HS-5 (cell line): Measurements from ENCODE around the gene SBK1.
"Not testable (repeated sequence)": the region's sequence is repeated elsewhere in the genome, so short reads cannot be mapped to it uniquely, and the experiment has no call there.

ENCODE experiments used
- DNase-seq: peaks from one replicate; pipeline ENCODE4 v3.0.0-alpha.2; 2012; ENCODE audit warnings: low read depth

The SBK1 gene

DNA sequence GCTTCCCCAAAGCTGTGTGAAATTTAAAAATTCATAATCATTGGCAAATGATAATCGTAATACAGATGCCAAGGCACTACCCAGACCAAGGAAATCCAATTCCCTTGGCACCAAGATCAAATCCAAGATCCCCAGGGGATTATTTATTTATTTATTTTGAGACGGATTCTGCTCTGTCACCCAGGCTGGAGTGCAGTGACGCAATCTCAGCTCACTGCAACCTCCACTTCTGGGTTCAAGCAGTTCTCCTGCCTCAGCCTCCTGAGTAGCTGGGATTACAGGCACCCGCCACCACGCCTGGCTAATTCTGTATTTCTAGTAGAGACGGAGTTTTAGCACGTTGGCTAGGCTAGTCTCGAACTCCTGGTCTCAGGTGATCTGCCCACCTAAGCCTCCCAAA, 43.4 kb downstream of the SBK1 start:
- not testable (repeated sequence) for DNase-seq

DNA sequence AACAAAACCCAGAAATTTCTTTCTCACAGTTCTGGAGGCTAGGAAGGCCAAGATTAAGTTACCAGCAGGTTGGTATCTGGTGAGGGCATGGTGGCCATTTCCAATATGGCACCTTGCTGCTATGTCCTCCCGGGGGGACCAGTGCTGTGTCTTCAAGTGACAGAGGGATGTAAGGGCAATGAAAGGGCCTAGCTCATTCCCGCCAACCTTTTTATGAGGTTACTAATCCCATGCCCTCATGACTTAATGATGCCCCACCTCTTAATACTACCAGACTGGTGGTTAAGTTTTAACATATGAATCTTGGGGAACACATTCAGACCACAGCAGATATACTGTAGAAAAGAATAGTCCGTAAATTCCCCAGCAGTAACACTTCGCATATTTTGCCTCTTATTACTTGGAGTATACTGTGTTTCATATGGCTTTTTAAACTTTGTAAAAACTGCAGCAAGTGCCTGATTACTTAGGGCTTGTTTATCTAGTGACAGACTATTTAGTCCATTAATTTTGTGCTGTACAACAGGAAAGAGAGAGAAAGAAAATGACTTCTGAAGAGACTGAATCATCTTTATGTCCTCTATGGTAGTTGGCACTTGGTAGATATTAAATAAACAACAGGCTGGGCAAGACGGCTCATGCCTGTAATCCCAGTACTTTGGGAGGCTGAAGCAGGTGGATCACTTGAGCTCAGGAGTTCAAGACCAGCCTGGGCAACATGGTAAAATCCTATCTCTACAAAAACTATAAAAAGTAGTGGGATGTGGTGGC, 44.8 kb downstream of the SBK1 start:
- not testable (repeated sequence) for DNase-seq

DNA sequence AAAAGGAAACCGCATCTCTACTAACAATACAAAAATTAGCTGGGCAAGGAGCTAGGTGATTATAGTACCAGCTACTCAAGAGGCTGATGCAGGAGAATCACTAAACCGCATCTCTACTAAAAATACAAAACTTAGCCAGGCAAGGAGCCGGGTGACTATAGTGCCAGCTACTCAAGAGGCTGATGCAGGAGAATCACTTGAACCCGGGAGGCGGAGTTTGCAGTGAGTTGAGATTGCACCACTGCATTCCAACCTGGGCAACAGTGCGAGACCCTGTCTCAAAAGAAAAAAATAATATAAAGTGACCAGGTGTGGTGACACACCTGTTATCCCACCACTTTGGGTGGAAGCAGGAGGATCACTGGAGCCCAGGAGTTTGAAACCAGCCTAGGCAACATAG, 45.9 kb downstream of the SBK1 start:
- not testable (repeated sequence) for DNase-seq

- not testable (repeated sequence) for DNase-seq
Measured at GRCh38 chr16:28362600-28362999, 70.3 kb downstream of the SBK1 start.

GRCh38 chr16:28363408-28363807, 71.1 kb downstream of the SBK1 start, which contains the start of gene NPIPB6:
Gene NPIPB6, minus strand, starts transcription at chr16:28363508. Its CDS starts 686 bp downstream, at chr16:28362822.
- not testable (repeated sequence) for DNase-seq

DNA sequence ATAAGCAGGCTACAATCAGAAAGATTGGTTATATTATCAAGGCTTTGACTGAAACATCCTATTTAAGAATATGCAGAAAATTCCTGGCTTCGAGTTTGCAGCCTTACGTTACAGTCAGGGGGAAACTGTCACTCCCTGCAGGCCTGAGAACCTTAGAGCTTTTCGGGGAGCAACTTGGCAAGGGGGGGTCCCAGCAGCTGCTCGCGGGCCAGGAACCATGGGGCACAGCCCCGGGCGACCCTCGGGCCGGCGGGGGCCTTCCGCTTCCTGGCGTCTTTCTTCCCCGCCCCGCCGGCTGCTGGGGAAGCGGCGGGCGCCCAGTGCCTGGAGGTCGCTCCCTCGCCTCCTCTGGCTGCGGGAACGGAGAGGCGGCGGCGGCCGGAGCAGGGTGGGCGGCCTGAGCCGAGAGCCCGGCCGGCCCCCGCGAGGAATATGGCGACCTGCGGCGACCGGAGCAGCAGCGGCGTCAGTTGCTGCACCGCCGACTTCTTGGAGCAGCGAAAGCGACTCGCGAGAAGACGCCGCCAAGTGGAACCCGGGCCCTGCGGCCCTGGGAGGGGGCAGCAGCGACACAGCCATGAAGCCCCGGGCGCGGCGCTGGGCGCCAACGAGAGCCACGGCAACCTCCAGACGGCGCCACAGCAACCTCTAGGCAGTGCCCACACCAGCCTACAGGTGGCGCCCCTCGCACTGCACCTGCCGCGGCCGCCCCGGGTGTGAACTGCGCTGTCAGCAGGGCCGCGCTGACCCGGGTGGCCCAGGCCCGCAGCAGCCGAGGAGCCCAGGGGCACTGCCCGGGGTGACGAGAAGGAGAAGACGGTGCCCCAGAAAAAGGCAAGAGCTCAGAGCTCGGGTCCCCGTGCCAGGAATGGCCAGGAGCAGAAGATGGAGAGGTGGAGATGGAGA, 72.2 kb downstream of the SBK1 start:
- DNase-seq = not testable (repeated sequence)

DNA sequence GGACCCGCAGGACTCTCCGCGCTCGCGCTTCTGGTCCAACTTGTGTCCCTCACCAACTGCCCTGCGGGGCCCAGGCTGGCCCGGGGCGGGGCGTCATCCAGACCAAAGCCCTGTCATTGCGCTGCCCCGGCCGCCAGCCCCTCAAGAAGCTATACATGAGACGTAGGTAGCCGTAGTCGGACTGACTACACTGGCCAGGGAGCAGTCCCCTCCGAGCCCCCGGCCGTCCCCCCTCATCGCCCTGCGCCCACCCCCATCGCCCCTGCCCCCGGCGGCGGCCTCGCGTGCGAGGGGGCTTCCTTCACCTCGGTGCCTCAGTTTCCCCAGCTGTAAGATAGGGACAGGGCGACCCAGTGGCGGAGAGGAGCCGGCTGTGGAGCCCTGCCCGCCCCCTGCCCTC, 75.6 kb downstream of the SBK1 start:
- not testable (repeated sequence) for DNase-seq
